Cerebellar cortex (tissue), 1 donor: ENCODE results near the gene YIPF2.

ENCODE experiments used
- DNase-seq: peaks from one replicate; pipeline ENCODE4 v3.0.0-alpha.2; 2015; ENCODE audit warnings: low spot score

YIPF2 gene

DNA sequence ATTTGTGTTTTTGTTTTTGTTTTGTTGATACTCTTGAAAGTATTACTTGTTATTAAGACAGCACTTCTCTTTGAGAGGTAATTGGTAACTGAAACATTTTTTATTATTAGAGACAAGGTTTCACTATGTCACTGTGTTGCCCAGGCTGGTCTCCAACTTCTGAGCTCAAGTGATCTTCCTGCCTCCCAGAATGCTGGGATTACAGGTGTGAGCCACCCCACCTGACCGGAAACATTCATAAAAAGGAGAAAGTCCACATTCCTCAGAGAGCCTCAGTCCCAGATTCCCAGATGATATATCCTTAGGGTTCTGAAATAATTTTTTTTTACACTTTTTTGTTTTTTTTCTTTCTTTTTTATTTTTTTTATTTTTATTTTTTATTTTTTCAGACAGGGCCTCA lies 54.4 kb downstream of the YIPF2 start:
- DNase-seq, result no peak

DNA sequence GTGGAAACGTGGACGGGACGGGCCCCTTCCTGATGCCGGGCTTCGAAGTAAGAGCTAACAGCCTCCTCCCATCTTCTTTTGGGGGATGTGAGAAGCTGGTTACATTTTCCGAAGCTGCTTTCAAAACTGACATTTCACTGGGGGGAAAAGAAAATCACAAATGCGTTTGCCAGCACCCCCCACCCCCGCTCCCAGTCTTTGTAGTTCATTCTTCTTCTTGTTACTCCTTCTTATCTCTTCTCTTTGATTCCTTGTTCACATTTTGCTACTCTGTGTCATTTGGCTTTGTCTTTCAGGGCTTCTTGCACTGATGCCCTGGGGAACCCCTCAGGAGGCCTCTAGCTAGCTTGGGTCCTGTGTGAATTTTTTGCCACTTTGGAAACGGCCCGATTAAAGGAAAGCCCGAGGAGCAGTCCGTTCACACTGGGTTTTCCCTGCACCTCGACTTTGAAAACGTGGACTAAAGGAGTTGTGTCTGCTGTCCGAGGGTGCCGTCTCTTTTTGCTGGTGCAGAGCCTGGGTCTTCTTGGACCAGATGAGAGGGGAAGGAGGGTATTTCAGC lies 55.8 kb downstream of the YIPF2 start:
- no peak for DNase-seq
